Uterus (tissue), 2 donors: ENCODE data around the gene ADRA2B.

Experiments used
- CTCF ChIP-seq, 4 experiments: fragments of 200-600 bp in 2 of 4; fragments of 450-650 bp in 2 of 4; sonication (generic) in 2 of 4; IDR thresholded peaks; one replicate each; pipeline ENCODE4 v1.5.1; 2016 to 2019; ENCODE audit warnings: antibody characterized with exemption in 4 of 4, mild to moderate bottlenecking in 2 of 4, moderate library complexity in 1 of 4
- POLR2A ChIP-seq, 2 donors: fragments of 450-650 bp; IDR thresholded peaks; one replicate each; pipeline ENCODE4 v1.6.1; 2016; ENCODE audit warnings: antibody characterized with exemption in 2 of 2, mild to moderate bottlenecking in 1 of 2, moderate library complexity in 1 of 2

DNA sequence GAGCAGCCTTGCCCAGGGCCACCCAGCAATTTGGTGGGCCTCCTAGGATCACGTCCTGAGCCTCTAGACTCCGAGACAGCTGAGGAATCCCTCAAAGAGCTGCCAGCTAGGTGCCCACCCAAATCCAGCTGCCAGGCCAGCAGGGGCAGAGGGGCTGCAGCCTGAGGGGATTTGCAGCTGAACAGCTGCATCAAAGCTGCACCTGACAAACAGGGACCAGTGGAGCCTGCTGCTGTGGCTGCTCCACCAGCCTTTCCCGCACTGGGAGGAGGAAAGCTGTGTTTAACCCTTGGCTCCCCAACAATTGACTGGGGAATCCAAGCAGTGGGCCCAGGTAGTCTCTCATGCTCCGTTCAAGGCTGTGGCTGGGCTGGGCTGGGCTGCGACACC lies 8.2 kb downstream of the ADRA2B start:
- no peak for TF ChIP-seq CTCF (IDR thresholded peaks at IDR 0.05)
- no peak for TF ChIP-seq POLR2A (IDR thresholded peaks at IDR 0.05)
